Measurements from ENCODE around the gene ISY1. TPM values are rescaled to one million over a fixed set of nuclear protein-coding genes. Genes with fewer than 3 reads are reported as not detected.

Gene ISY1
- total RNA-seq, 1 donor from 2014 or later: 16.2 TPM

GRCh38 chr3:129119365-129120100 is 41.3 kb downstream of the ISY1 start:
- intact Hi-C loops (cut with DNase I): loop anchor here (10.0 kb wide), 1 partner anchor 65 kb away; no protein-coding TSS in a partner anchor

GRCh38 chr3:129118745-129119144 is 42.1 kb downstream of the ISY1 start:
- H3K27me3 ChIP-seq: no peaks in the 10 kb centered on the region
- TF ChIP-seq CTCF (IDR thresholded peaks at IDR 0.05) (no peak), POLR2AphosphoS5 (IDR thresholded peaks at IDR 0.05; ENCODE audit: insufficient read depth in 1 of 2, low read depth in 1 of 2) (no peak), POLR2A (IDR thresholded peaks at IDR 0.05) (no peak)
- intact Hi-C loops (cut with DNase I): no loop called here
- no peak for DNase-seq (ENCODE audit: extremely low spot score in 2 of 2)
- no peak overlapping the region for H3K4me3 ChIP-seq
- H3K4me1 ChIP-seq: peaks cover 28% of the 10 kb centered on the region
- H3K9me3 ChIP-seq: no peaks in the 10 kb centered on the region
- H3K27ac ChIP-seq: no peak overlapping the region
- peaks cover 0 to 6% of the 10 kb centered on the region in 2 donors for H3K36me3 ChIP-seq

More at GRCh38 chr3:129119365-129120100, 41.3 kb downstream of the ISY1 start:
- H3K27me3 ChIP-seq: no peaks in the 10 kb centered on the region
- TF ChIP-seq POLR2A (IDR thresholded peaks at IDR 0.05) (no peak), CTCF (IDR thresholded peaks at IDR 0.05) (no peak), POLR2AphosphoS5 (IDR thresholded peaks at IDR 0.05; ENCODE audit: insufficient read depth in 1 of 2, low read depth in 1 of 2) (no peak)
- H3K27ac ChIP-seq: peak overlapping the region; percentile 95
- H3K4me1 ChIP-seq: peaks cover 28% of the 10 kb centered on the region
- no peaks in the 10 kb centered on the region for H3K9me3 ChIP-seq
- DNase-seq (ENCODE audit: extremely low spot score in 2 of 2): no peak
- peak overlapping the region; percentile 68 to 85 for H3K4me3 ChIP-seq
- peaks cover 0 to 6% of the 10 kb centered on the region in 2 donors for H3K36me3 ChIP-seq

GRCh38 chr3:129117134-129117533 is 43.7 kb downstream of the ISY1 start:
- H3K9me3 ChIP-seq: no peaks in the 10 kb centered on the region
- peaks cover 28% of the 10 kb centered on the region for H3K4me1 ChIP-seq
- DNase-seq (ENCODE audit: extremely low spot score in 2 of 2): no peak
- peaks cover 0 to 6% of the 10 kb centered on the region in 2 donors for H3K36me3 ChIP-seq
- no peak overlapping the region for H3K4me3 ChIP-seq
- intact Hi-C loops (cut with DNase I): no loop called here
- no peak for TF ChIP-seq CTCF (IDR thresholded peaks at IDR 0.05)
- TF ChIP-seq POLR2AphosphoS5 (IDR thresholded peaks at IDR 0.05; ENCODE audit: insufficient read depth in 1 of 2, low read depth in 1 of 2): no peak
- no peak for TF ChIP-seq POLR2A (IDR thresholded peaks at IDR 0.05)
- H3K27me3 ChIP-seq: no peaks in the 10 kb centered on the region
- H3K27ac ChIP-seq: no peak overlapping the region

GRCh38 chr3:129116482-129116946 is 44.3 kb downstream of the ISY1 start:
- no peaks in the 10 kb centered on the region for H3K27me3 ChIP-seq
- H3K36me3 ChIP-seq: peaks cover 0 to 6% of the 10 kb centered on the region in 2 donors
- intact Hi-C loops (cut with DNase I): no loop called here
- H3K4me1 ChIP-seq: peaks cover 28% of the 10 kb centered on the region
- no peaks in the 10 kb centered on the region for H3K9me3 ChIP-seq
- DNase-seq (ENCODE audit: extremely low spot score in 2 of 2): no peak
- H3K4me3 ChIP-seq: no peak overlapping the region
- TF ChIP-seq POLR2A (IDR thresholded peaks at IDR 0.05) (no peak), POLR2AphosphoS5 (IDR thresholded peaks at IDR 0.05; ENCODE audit: insufficient read depth in 1 of 2, low read depth in 1 of 2) (no peak), CTCF (IDR thresholded peaks at IDR 0.05) (no peak)
- H3K27ac ChIP-seq: no peak overlapping the region

GRCh38 chr3:129114455-129114854 is 46.4 kb downstream of the ISY1 start:
- Histone ChIP-seq H3K27ac (no peak overlapping the region), H3K4me1 (peaks cover 18% of the 10 kb centered on the region), H3K9me3 (no peaks in the 10 kb centered on the region), H3K4me3 (no peak overlapping the region), H3K27me3 (no peaks in the 10 kb centered on the region), H3K36me3 (peaks cover 0 to 6% of the 10 kb centered on the region in 2 donors)
- no peak for DNase-seq (ENCODE audit: extremely low spot score in 2 of 2)
- intact Hi-C loops (cut with DNase I): no loop called here
- no peak for TF ChIP-seq POLR2AphosphoS5 (IDR thresholded peaks at IDR 0.05; ENCODE audit: insufficient read depth in 1 of 2, low read depth in 1 of 2)
- no peak for TF ChIP-seq POLR2A (IDR thresholded peaks at IDR 0.05)
- TF ChIP-seq CTCF (IDR thresholded peaks at IDR 0.05): no peak
